RWPE2 (cell line): Measurements from ENCODE around the gene MYH13.
"Not testable (repeated sequence)": the region's sequence is repeated elsewhere in the genome, so short reads cannot be mapped to it uniquely, and the experiment has no call there.

Source experiments
- ATAC-seq: fragments of 200-7000 bp; cut with Tn5 transposase; 3 replicates; pipeline ENCODE4 v1.9.1; 2021; ENCODE audit warnings: low read depth
- DNase-seq: peaks from one replicate; pipeline ENCODE4 v3.0.0-alpha.2; 2020; ENCODE audit warnings: low spot score
- H3K27ac ChIP-seq: fragments of 450-650 bp; 2 replicates; pipeline ENCODE4 v1.5.1; 2017; ENCODE audit warnings: mild to moderate bottlenecking; ENCODE audit not compliant: poor library complexity, severe bottlenecking
- H3K27me3 ChIP-seq: fragments of 250-450 bp; sonication (Bioruptor Pico); 2 replicates; pipeline ENCODE4 v1.5.1; 2021; ENCODE audit warnings: mild to moderate bottlenecking, moderate library complexity; ENCODE audit not compliant: insufficient read depth, poor library complexity, severe bottlenecking
- H3K36me3 ChIP-seq: fragments of 250-450 bp; sonication (Bioruptor Pico); 2 replicates; pipeline ENCODE4 v1.5.1; 2020; ENCODE audit warnings: low read depth, mild to moderate bottlenecking, moderate library complexity
- H3K4me1 ChIP-seq: fragments of 250-450 bp; sonication (Bioruptor Pico); 2 replicates; pipeline ENCODE4 v1.5.1; 2021; ENCODE audit warnings: mild to moderate bottlenecking, moderate library complexity; ENCODE audit not compliant: insufficient read depth, poor library complexity, severe bottlenecking
- H3K4me3 ChIP-seq: fragments of 250-450 bp; sonication (Bioruptor Pico); 2 replicates; pipeline ENCODE4 v1.5.1; 2021; ENCODE audit warnings: mild to moderate bottlenecking, moderate library complexity; ENCODE audit not compliant: severe bottlenecking
- H3K9me3 ChIP-seq: fragments of 250-450 bp; sonication (Bioruptor Pico); 2 replicates; pipeline ENCODE4 v1.5.1; 2021; ENCODE audit warnings: mild to moderate bottlenecking, moderate library complexity; ENCODE audit not compliant: severe bottlenecking
- TF ChIP-seq, protein P1 (sequence below): fragments of 450-650 bp; IDR thresholded peaks from one replicate; pipeline ENCODE4 v1.5.1; 2017; ENCODE audit warnings: mild to moderate bottlenecking, moderate library complexity; ENCODE audit not compliant: poor library complexity, severe bottlenecking

The MYH13 gene

DNA sequence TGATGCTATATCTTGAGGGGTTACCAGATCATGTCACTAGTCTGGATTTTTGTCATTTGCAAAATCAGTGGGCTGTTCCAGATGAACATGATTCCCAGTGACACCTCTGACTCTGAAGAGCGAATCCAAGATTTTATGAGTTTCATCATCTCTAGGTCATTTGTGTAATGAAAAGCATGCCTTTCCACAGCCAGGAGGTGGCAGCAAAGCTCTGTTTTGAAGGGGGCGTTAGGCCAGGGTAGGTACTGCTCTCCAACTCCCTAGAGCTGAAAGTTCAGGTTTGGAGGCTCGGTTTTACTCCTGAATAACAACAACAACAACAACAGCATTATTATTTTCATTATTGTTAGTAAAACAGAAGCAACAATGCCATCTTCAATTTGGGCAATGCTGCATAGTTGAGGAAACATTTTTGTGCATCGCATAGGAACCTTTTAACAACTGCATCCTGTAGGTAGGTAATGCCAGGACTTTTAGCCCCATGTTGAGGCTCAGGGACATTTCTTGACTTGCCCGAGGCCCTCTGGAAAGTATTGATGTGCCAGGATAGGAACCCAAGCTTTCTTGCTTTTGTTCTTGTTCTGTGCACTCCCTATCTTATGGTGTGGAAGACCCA is 77.0 kb downstream of the MYH13 start:
- Histone ChIP-seq H3K27me3 (no peaks in the 10 kb centered on the region), H3K27ac (no peak overlapping the region), H3K9me3 (no peaks in the 10 kb centered on the region), H3K36me3 (no peaks in the 10 kb centered on the region), H3K4me1 (peaks cover 14% of the 10 kb centered on the region), H3K4me3 (no peak overlapping the region)
- TF ChIP-seq, protein P1, sequence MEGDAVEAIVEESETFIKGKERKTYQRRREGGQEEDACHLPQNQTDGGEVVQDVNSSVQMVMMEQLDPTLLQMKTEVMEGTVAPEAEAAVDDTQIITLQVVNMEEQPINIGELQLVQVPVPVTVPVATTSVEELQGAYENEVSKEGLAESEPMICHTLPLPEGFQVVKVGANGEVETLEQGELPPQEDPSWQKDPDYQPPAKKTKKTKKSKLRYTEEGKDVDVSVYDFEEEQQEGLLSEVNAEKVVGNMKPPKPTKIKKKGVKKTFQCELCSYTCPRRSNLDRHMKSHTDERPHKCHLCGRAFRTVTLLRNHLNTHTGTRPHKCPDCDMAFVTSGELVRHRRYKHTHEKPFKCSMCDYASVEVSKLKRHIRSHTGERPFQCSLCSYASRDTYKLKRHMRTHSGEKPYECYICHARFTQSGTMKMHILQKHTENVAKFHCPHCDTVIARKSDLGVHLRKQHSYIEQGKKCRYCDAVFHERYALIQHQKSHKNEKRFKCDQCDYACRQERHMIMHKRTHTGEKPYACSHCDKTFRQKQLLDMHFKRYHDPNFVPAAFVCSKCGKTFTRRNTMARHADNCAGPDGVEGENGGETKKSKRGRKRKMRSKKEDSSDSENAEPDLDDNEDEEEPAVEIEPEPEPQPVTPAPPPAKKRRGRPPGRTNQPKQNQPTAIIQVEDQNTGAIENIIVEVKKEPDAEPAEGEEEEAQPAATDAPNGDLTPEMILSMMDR: peak; percentile 74
- DNase-seq (no peak), ATAC-seq (peak; percentile 60)

- Histone ChIP-seq H3K4me1 (peaks cover 14% of the 10 kb centered on the region), H3K27me3 (no peaks in the 10 kb centered on the region), H3K4me3 (no peak overlapping the region), H3K27ac (no peak overlapping the region), H3K36me3 (no peaks in the 10 kb centered on the region), H3K9me3 (no peaks in the 10 kb centered on the region)
- no peak for DNase-seq
- TF ChIP-seq, protein P1: no peak
- no peak for ATAC-seq
Measured at GRCh38 chr17:10294180-10294579, 78.6 kb downstream of the MYH13 start.

GRCh38 chr17:10292057-10292937 is 80.5 kb downstream of the MYH13 start:
- no peaks in the 10 kb centered on the region for H3K27me3 ChIP-seq
- peaks cover 14% of the 10 kb centered on the region for H3K4me1 ChIP-seq
- TF ChIP-seq, protein P1: no peak
- H3K9me3 ChIP-seq: no peaks in the 10 kb centered on the region
- H3K27ac ChIP-seq: peak overlapping the region; percentile 55
- no peak overlapping the region for H3K4me3 ChIP-seq
- no peaks in the 10 kb centered on the region for H3K36me3 ChIP-seq
- DNase-seq (peak; percentile 79), ATAC-seq (peak; percentile 97)

DNA sequence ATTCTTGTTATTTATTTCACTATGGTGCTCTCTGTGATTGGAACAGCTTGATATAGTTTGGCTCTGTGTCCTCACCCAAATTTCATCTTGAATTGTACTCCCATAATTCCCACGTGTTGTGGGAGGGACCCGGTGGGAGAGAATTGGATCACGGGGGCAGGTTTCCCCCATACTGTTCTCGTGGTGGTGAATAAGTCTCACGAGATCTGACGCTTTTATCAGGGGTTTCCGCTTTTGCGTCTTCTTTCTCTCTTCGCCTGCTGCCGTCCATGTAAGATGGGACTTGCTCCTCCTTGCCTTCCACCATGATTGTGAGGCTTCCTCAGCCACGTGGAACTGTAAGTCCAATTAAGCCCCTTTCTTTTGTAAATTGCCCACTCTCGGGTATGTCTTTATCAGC is 81.2 kb downstream of the MYH13 start:
- H3K27me3 ChIP-seq, ATAC-seq, DNase-seq, H3K9me3 ChIP-seq, H3K4me3 ChIP-seq, H3K36me3 ChIP-seq: not testable (repeated sequence)
- Histone ChIP-seq H3K4me1 (peaks cover 14% of the 10 kb centered on the region), H3K27ac (peak overlapping the region; percentile 55)

GRCh38 chr17:10290041-10290440 is 82.8 kb downstream of the MYH13 start:
- TF ChIP-seq, protein P1: no peak
- Histone ChIP-seq H3K36me3 (no peaks in the 10 kb centered on the region), H3K27me3 (no peaks in the 10 kb centered on the region), H3K4me3 (no peak overlapping the region), H3K27ac (no peak overlapping the region), H3K9me3 (no peaks in the 10 kb centered on the region), H3K4me1 (peaks cover 14% of the 10 kb centered on the region)
- DNase-seq: no peak
- no peak for ATAC-seq
